NCI-H2171 treated with DMSO at 0.1 percent for 48 hours (cell line): ENCODE data around the gene AGPAT2.

Experiments used
- DNase-seq: peaks from one replicate; lab custom pipeline; 2025; lab: John Stamatoyannopoulos, UW

The AGPAT2 gene

GRCh38 chr9:136700959-136701667 lies 13.9 kb upstream of the AGPAT2 start:
- no peak for DNase-seq

GRCh38 chr9:136700304-136700703 lies 13.0 kb upstream of the AGPAT2 start:
- no peak for DNase-seq

GRCh38 chr9:136698635-136699246 lies 11.5 kb upstream of the AGPAT2 start:
- no peak for DNase-seq

GRCh38 chr9:136697821-136698526 lies 10.7 kb upstream of the AGPAT2 start:
- no peak for DNase-seq

GRCh38 chr9:136697146-136697820 lies 10.0 kb upstream of the AGPAT2 start:
- no peak for DNase-seq

- peak; percentile 80 for DNase-seq
Observed at GRCh38 chr9:136696502-136696901, 9.2 kb upstream of the AGPAT2 start.

- DNase-seq, result peak; percentile 91
Observed at GRCh38 chr9:136695955-136696354, 8.7 kb upstream of the AGPAT2 start.

- peak; percentile 91 for DNase-seq
Observed at GRCh38 chr9:136695435-136695895, 8.2 kb upstream of the AGPAT2 start.

GRCh38 chr9:136694872-136695247 lies 7.6 kb upstream of the AGPAT2 start:
- DNase-seq, result no peak

GRCh38 chr9:136694163-136694871 lies 7.1 kb upstream of the AGPAT2 start:
- DNase-seq, result peak; percentile 55

GRCh38 chr9:136693490-136694162 lies 6.4 kb upstream of the AGPAT2 start:
- peak; percentile 39 for DNase-seq

- DNase-seq, result no peak
Observed at GRCh38 chr9:136693135-136693489, 5.9 kb upstream of the AGPAT2 start.

GRCh38 chr9:136692185-136693134 lies 5.2 kb upstream of the AGPAT2 start:
- no peak for DNase-seq

- no peak for DNase-seq
Observed at GRCh38 chr9:136691316-136692184, 4.3 kb upstream of the AGPAT2 start.

GRCh38 chr9:136690806-136691261 lies 3.6 kb upstream of the AGPAT2 start:
- no peak for DNase-seq

GRCh38 chr9:136690104-136690805 lies 3.0 kb upstream of the AGPAT2 start:
- DNase-seq, result no peak

- no peak for DNase-seq
Observed at GRCh38 chr9:136689108-136689460, 1.8 kb upstream of the AGPAT2 start.

GRCh38 chr9:136688274-136689107 lies 1.2 kb upstream of the AGPAT2 start:
- DNase-seq, result no peak
